Liver (tissue), 3 donors: ENCODE results near the gene IL7R.

Source experiments
- EGR1 ChIP-seq, 2 donors: IDR thresholded peaks; 2 replicates each; pipeline ENCODE4 v1.6.1; 2016 to 2018; ENCODE audit warnings: antibody characterized with exemption in 2 of 2, low read depth in 2 of 2
- FOXA1 ChIP-seq: IDR thresholded peaks from 2 replicates; pipeline ENCODE4 v1.6.1; 2016; ENCODE audit warnings: antibody characterized with exemption
- TF ChIP-seq, protein P1 (sequence below): fragments of 150-350 bp; IDR thresholded peaks from 2 replicates; pipeline ENCODE4 v1.5.1; 2017; ENCODE audit warnings: improper control_type of control experiment, low read depth, low read length; ENCODE audit not compliant: missing input control
- donor health status: healthy.
- donor health status: healthy.

DNA sequence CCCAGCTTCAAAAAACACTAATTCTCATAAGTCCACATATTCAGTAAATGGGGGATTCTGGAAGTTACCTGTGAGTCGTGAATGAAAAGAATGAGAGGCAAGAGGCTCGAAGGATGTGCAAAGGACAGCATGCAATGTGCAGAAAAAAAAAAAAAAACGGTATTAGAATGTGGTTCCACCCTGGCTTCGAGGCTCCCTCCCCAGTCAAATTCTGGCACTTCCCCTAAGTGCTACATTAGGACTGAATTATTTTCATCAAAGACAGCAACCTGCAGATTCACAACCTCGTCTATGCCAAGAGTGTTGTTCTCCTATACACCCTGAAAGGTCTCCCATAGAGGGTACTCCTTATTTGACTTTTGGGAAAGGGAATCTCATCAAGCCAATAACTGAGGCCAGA is 65.2 kb downstream of the IL7R start:
- TF ChIP-seq, protein P1, sequence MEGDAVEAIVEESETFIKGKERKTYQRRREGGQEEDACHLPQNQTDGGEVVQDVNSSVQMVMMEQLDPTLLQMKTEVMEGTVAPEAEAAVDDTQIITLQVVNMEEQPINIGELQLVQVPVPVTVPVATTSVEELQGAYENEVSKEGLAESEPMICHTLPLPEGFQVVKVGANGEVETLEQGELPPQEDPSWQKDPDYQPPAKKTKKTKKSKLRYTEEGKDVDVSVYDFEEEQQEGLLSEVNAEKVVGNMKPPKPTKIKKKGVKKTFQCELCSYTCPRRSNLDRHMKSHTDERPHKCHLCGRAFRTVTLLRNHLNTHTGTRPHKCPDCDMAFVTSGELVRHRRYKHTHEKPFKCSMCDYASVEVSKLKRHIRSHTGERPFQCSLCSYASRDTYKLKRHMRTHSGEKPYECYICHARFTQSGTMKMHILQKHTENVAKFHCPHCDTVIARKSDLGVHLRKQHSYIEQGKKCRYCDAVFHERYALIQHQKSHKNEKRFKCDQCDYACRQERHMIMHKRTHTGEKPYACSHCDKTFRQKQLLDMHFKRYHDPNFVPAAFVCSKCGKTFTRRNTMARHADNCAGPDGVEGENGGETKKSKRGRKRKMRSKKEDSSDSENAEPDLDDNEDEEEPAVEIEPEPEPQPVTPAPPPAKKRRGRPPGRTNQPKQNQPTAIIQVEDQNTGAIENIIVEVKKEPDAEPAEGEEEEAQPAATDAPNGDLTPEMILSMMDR: no peak
- TF ChIP-seq EGR1 (IDR thresholded peaks at IDR 0.05; ENCODE audit: low read depth in 2 of 2): no peak
- no peak for TF ChIP-seq FOXA1
